ENCODE data around the gene L2HGDH.

L2HGDH gene

DNA sequence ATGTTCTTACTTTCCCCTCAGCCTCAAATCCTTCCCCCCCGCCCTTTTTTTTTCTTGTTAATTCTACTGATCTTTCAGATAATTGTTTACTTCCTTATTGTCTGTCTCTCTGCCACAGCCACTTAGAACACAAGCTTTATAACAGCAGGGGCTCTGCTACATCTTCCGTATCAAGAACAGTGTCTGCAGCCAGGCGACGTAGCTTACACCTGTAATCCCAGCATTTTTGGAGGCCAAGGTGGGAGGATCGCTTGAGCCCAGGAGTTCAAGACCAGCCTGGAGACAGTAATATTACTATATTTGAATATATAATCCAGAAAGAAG lies 86.1 kb downstream of the L2HGDH start:
- DNase-seq = no peak

DNA sequence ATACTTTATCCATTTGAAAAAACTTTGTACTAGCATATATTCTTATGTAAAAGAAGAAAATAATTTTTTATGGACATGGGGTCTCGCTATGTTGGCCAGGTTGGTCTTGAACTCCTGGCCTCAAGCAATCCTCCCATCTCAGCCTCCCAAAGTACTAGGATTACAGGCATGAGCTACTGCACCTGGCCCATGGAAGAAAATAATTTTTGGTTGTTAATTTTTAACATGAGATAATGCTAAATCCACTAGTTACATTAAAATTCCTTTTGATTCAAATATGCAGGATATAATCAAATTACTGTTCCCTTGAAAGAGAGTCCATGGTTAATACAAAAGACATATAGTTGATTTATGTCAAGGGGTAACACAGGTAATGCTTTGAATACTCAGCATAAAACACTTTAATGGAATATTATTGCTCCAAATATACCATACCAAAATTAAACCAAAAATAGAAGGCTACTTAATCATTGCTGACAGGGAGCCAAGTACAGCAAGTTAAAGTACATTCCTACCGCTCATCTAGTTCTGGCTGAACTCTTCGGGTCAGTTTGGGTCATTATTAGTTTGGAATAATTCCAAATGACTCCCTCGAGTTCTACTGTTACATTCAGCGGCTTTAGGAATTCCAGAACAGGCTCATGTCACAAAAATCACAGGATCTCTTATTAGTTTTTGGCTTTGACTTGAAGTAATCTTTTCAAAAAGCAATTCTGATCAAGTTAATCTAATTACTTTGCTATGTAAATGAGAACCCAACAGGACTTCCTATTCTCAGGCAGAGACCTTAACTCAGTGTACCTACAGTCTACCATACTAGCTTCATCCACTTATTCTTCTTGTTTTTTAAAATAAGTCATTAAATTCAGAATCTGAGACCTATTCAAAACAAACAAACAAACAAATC lies 86.7 kb downstream of the L2HGDH start:
- DNase-seq = no peak

GRCh38 chr14:50222055-50222613 lies 89.9 kb downstream of the L2HGDH start:
- DNase-seq = no peak

GRCh38 chr14:50218501-50218900 lies 93.5 kb downstream of the L2HGDH start:
- no peak for DNase-seq

GRCh38 chr14:50215416-50215815 lies 96.6 kb downstream of the L2HGDH start:
- DNase-seq = no peak

GRCh38 chr14:50213795-50214194 lies 98.2 kb downstream of the L2HGDH start:
- no peak for DNase-seq

DNA sequence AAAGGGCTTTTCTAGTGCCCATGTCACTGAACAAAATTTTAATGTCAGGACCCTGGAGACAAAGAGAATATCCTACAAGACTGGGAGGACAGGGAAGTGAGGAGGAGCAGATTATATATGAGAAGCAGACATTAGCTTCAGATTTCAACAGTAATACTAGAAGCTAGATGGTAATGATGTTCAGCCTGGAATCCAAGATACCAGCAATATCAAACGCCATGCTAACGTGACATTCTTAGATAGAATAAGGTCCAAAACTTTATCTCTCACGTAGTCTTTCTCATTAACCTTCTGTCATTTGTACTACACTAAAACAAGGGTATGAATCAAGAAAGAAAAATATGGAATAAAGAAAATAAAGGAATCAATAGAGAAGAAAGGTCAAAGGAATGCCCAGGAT lies 99.3 kb downstream of the L2HGDH start:
- DNase-seq = no peak

- DNase-seq = no peak
Observed at GRCh38 chr14:50210074-50210473, 102.0 kb downstream of the L2HGDH start.

DNA sequence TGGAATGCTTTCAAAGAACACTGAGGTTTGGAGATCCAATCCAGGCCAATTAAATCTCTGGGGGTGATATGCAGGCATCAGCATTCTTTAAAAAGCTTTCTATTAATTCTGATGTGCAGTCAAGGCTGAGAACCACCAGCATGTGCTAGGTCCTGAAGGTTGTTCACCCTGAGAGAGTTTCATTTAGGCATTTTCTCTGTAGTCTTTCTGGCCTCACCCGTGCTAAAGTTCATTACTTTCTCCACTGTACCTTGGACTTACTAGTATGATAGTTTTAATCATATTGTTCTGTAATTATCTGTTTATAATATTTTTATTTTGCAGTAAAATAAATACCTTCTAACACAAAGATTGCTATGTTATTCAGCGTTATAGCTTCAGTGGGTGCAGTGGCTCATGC lies 113.5 kb downstream of the L2HGDH start:
- no peak for DNase-seq

DNA sequence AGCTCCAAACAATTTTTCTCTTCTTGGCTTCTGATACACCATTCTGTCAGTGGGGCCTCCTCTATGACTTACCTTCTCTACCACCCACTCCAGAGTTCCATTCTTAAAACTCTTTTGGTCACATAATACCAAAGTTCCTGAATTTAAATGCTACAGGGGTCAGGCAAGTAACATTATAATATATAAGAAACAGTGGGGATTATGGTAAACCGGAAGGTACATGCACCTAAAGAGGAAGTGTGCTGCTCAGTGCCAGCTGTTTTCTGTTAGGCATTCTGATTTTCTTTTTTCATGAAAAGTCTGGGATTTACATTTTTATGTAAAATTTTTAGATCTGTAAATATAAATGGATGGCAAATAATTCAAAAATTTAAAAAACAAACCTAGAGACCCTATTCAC lies 120.5 kb downstream of the L2HGDH start:
- no peak for DNase-seq
